HUES64 (cell line): ENCODE measurements around the gene MACROD2.

Source experiments
- H3K27ac ChIP-seq: 2 replicates; pipeline ENCODE4 v1.7.0; 2013; ENCODE audit warnings: low read depth, low read length, inconsistent platforms
- H3K27me3 ChIP-seq: 2 replicates; pipeline ENCODE4 v1.6.1; 2013; ENCODE audit warnings: mild to moderate bottlenecking, low read length; ENCODE audit not compliant: insufficient read depth
- H3K36me3 ChIP-seq: 2 replicates; pipeline ENCODE4 v1.6.1; 2013; ENCODE audit warnings: mild to moderate bottlenecking, low read length; ENCODE audit not compliant: insufficient read depth
- H3K4me1 ChIP-seq: 2 replicates; pipeline ENCODE4 v1.6.1; 2013; ENCODE audit warnings: mild to moderate bottlenecking, low read length, moderate library complexity; ENCODE audit not compliant: insufficient read depth
- H3K4me3 ChIP-seq: 2 replicates; pipeline ENCODE4 v1.5.1; 2013; ENCODE audit warnings: mild to moderate bottlenecking, low read length, moderate library complexity
- H3K9ac ChIP-seq: 2 replicates; pipeline ENCODE4 v1.6.1; 2013; ENCODE audit warnings: mild to moderate bottlenecking, low read depth, low read length
- H3K9me3 ChIP-seq: 2 replicates; pipeline ENCODE4 v1.6.1; 2013; ENCODE audit warnings: low read depth, low read length; ENCODE audit not compliant: insufficient read depth
- WGBS: fragments of 150-250, 120-280 bp; methylation state at CpG from one replicate; pipeline ENCODE4 v1.1.7; 2013; ENCODE audit warnings: missing lambda C conversion rate; 5-methylcytosine and 5-hydroxymethylcytosine counted together

The MACROD2 gene

GRCh38 chr20:16064989-16065707, 2069.8 kb downstream of the MACROD2 start:
- H3K27ac ChIP-seq: peak overlapping the region; percentile 40; the same call in 1 of the 2 replicates

DNA sequence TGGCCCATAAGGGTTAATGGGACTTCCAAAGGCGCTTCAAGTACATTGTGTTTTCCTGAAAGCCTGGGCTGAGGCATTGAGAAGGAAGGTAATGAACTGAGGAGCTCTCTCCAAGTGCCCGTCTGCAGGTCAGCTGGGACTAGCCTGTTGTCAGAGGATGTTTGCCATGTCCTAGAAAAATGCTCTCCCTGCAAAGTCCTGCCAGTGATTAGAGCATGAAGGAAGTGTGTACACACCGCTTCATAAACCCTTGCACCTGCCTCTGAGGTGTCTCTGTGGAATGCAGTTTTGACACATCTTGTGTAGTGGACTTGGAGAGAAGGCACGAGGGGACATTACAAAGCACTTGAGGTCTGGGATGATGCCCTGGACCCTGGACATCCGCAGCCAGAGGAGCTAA, 2071.3 kb downstream of the MACROD2 start:
- no peaks in the 10 kb centered on the region for H3K36me3 ChIP-seq
- H3K4me3 ChIP-seq: no peak overlapping the region
- H3K9ac ChIP-seq: no peak overlapping the region
- H3K4me1 ChIP-seq: peaks cover 28% of the 10 kb centered on the region
- H3K27ac ChIP-seq: no peak overlapping the region
- no peaks in the 10 kb centered on the region for H3K27me3 ChIP-seq
- WGBS: 95% methylated on average over 5 of the region's 5 CpGs
- no peaks in the 10 kb centered on the region for H3K9me3 ChIP-seq

More at GRCh38 chr20:16064989-16065707, 2069.8 kb downstream of the MACROD2 start:
- H3K4me3 ChIP-seq: no peak overlapping the region
- no peaks in the 10 kb centered on the region for H3K27me3 ChIP-seq
- no peaks in the 10 kb centered on the region for H3K36me3 ChIP-seq
- 51% methylated on average over 3 of the region's 3 CpGs for WGBS
- H3K4me1 ChIP-seq: peaks cover 28% of the 10 kb centered on the region
- H3K9me3 ChIP-seq: no peaks in the 10 kb centered on the region
- 0 out of 2 replicates have a peak overlapping the region, but pooled peaks have one; percentile 11 for H3K9ac ChIP-seq

GRCh38 chr20:16069389-16070010, 2074.2 kb downstream of the MACROD2 start:
- no peak overlapping the region for H3K9ac ChIP-seq
- no peak overlapping the region for H3K4me3 ChIP-seq
- no peaks in the 10 kb centered on the region for H3K9me3 ChIP-seq
- no peaks in the 10 kb centered on the region for H3K36me3 ChIP-seq
- H3K27ac ChIP-seq: no peak overlapping the region
- 100% methylated on average over 1 of the region's 1 CpG for WGBS
- H3K27me3 ChIP-seq: no peaks in the 10 kb centered on the region
- peaks cover 16% of the 10 kb centered on the region for H3K4me1 ChIP-seq

- no peaks in the 10 kb centered on the region for H3K9me3 ChIP-seq
- H3K36me3 ChIP-seq: no peaks in the 10 kb centered on the region
- H3K27ac ChIP-seq: no peak overlapping the region
- no peaks in the 10 kb centered on the region for H3K27me3 ChIP-seq
- H3K9ac ChIP-seq: no peak overlapping the region
- 100% methylated on average over 1 of the region's 1 CpG for WGBS
- H3K4me3 ChIP-seq: no peak overlapping the region
- no peaks in the 10 kb centered on the region for H3K4me1 ChIP-seq
Observed at GRCh38 chr20:16072220-16072619, 2076.9 kb downstream of the MACROD2 start.

DNA sequence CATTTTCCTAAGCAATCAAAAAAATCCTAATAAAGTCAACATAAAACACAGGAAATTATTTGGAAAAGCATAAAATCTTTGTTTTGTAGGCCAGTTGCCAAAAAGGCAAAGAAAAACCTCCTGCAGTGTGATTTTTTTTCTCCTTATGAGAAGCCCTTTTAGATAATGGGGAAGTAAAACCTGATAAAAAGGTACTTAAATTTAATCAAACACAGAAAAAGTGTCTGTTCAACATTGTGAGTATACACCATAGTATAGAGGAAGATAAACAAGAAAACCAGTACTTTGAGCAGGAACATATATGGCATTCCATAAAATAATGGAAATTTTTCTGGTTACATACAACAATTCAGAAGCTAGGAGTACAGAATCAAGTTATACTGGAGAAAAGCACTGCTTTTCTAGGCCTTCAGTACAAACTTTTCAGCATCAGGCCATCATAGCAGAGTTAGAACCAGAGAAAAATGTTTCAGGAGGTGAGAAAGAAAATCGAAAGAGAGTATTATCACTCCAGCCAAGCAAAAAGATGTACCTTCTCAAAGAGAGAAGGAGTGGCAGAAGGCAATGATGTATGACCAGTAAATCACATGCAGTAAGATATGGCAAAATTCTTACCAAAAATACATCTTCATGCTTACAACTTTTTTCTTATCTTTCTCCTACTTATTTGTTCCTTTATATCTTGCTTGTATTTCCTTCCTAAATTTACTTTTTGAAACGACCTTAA, 2083.0 kb downstream of the MACROD2 start:
- H3K9ac ChIP-seq: no peak overlapping the region
- H3K4me3 ChIP-seq: no peak overlapping the region
- no peaks in the 10 kb centered on the region for H3K27me3 ChIP-seq
- WGBS: 100% methylated on average over 1 of the region's 2 CpGs
- H3K9me3 ChIP-seq: no peaks in the 10 kb centered on the region
- no peak overlapping the region for H3K27ac ChIP-seq
- no peaks in the 10 kb centered on the region for H3K36me3 ChIP-seq
- no peaks in the 10 kb centered on the region for H3K4me1 ChIP-seq

DNA sequence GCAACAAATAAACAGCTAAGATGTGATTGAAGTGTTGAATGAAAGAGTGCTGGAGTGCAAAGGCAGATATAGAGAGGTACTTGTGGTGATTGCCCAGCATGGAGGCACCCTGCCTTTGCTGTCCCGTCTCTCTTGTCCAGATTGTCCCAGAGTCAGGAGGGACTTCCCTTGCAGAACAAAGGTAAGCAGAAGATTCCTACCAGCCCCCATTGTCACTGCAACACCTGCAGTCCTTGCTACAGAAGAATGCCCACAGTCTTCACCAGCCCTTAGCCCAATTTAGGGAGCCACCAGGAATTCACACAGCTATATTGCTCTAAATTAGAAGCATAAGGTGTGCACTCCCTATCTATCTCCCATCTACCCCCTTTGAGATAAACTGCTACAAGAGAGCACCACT, 2086.1 kb downstream of the MACROD2 start:
- H3K9me3 ChIP-seq: no peaks in the 10 kb centered on the region
- H3K27me3 ChIP-seq: no peaks in the 10 kb centered on the region
- 86% methylated on average over 1 of the region's 1 CpG for WGBS
- no peak overlapping the region for H3K27ac ChIP-seq
- no peaks in the 10 kb centered on the region for H3K36me3 ChIP-seq
- H3K4me1 ChIP-seq: no peaks in the 10 kb centered on the region
- H3K9ac ChIP-seq: no peak overlapping the region
- no peak overlapping the region for H3K4me3 ChIP-seq

GRCh38 chr20:16082051-16082550, 2086.8 kb downstream of the MACROD2 start:
- Histone ChIP-seq H3K9me3 (no peaks in the 10 kb centered on the region), H3K27ac (no peak overlapping the region), H3K36me3 (no peaks in the 10 kb centered on the region), H3K4me1 (no peaks in the 10 kb centered on the region), H3K4me3 (no peak overlapping the region), H3K9ac (no peak overlapping the region), H3K27me3 (no peaks in the 10 kb centered on the region)
- WGBS: 90% methylated on average over 2 of the region's 2 CpGs

- Histone ChIP-seq H3K9ac (no peak overlapping the region), H3K4me1 (no peaks in the 10 kb centered on the region), H3K4me3 (no peak overlapping the region), H3K9me3 (no peaks in the 10 kb centered on the region), H3K36me3 (no peaks in the 10 kb centered on the region), H3K27me3 (no peaks in the 10 kb centered on the region), H3K27ac (no peak overlapping the region)
Observed at GRCh38 chr20:16083639-16084280, 2088.4 kb downstream of the MACROD2 start.

GRCh38 chr20:16095226-16095625, 2099.9 kb downstream of the MACROD2 start:
- 89% methylated on average over 2 of the region's 2 CpGs for WGBS

DNA sequence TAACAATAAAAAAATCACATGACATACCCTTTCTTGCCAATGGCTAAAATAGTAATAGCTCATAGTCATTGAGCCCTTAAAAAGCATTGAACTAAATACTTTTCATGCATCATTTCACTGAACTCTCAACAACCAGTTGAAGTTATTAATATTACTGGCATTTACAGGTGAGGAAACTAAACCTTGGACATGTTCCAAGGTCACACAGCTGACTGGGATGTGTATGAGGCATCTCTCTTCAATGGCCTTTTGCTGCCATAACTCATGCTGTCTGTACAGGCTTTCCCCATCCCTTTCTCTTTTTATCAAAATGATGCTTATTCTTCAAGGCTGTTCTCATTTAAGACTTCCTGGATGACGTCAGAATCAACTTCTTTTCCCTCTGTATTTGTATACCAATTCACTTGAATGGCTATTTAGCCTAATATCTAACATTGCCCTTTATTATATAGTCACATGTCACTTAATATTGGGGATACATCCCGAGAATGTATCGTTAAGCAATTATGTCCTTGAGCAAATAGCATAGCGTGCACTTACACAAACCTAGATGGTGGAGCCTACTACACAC, 2101.5 kb downstream of the MACROD2 start:
- no peaks in the 10 kb centered on the region for H3K4me1 ChIP-seq
- H3K4me3 ChIP-seq: no peak overlapping the region
- no peak overlapping the region for H3K9ac ChIP-seq
- no peaks in the 10 kb centered on the region for H3K9me3 ChIP-seq
- H3K36me3 ChIP-seq: no peaks in the 10 kb centered on the region
- over 99% methylated on average over 4 of the region's 4 CpGs for WGBS
- no peaks in the 10 kb centered on the region for H3K27me3 ChIP-seq
- no peak overlapping the region for H3K27ac ChIP-seq

More at GRCh38 chr20:16095226-16095625, 2099.9 kb downstream of the MACROD2 start:
- Histone ChIP-seq H3K4me3 (no peak overlapping the region), H3K9me3 (peaks cover 8% of the 10 kb centered on the region; the same call in 1 of the 2 replicates), H3K36me3 (no peaks in the 10 kb centered on the region), H3K9ac (no peak overlapping the region), H3K27ac (no peak overlapping the region), H3K27me3 (no peaks in the 10 kb centered on the region), H3K4me1 (no peaks in the 10 kb centered on the region)
